HG03039 (cell line): ENCODE data around the gene GSK3B.
"Not testable (repeated sequence)": the region's sequence is repeated elsewhere in the genome, so short reads cannot be mapped to it uniquely, and the experiment has no call there.

ENCODE experiments used
- ATAC-seq: cut with Tn5 transposase; IDR thresholded peaks from one replicate; pipeline ENCODE4 v1.9.1; 2021; ENCODE audit warnings: mild to moderate bottlenecking, moderate library complexity; ENCODE audit not compliant: unreplicated experiment

GSK3B gene

GRCh38 chr3:119891944-119892721 is 202.1 kb downstream of the GSK3B start:
- ATAC-seq, result no peak

- not testable (repeated sequence) for ATAC-seq
Observed at GRCh38 chr3:119888681-119889080, 205.6 kb downstream of the GSK3B start.

- no peak for ATAC-seq
Observed at GRCh38 chr3:119885746-119886530, 208.3 kb downstream of the GSK3B start.

- ATAC-seq, result no peak
Observed at GRCh38 chr3:119884161-119884557, 210.1 kb downstream of the GSK3B start.

- ATAC-seq, result no peak
Observed at GRCh38 chr3:119883461-119884160, 210.6 kb downstream of the GSK3B start.

- no peak for ATAC-seq
Observed at GRCh38 chr3:119880966-119881365, 213.3 kb downstream of the GSK3B start.

GRCh38 chr3:119873646-119874045 is 220.6 kb downstream of the GSK3B start:
- no peak for ATAC-seq

- no peak for ATAC-seq
Observed at GRCh38 chr3:119872773-119873172, 221.5 kb downstream of the GSK3B start.

GRCh38 chr3:119871571-119871970 is 222.7 kb downstream of the GSK3B start:
- ATAC-seq, result no peak

- ATAC-seq, result no peak
Observed at GRCh38 chr3:119870512-119870911, 223.7 kb downstream of the GSK3B start.

- no peak for ATAC-seq
Observed at GRCh38 chr3:119864476-119864875, 229.8 kb downstream of the GSK3B start.

GRCh38 chr3:119862616-119863015 is 231.6 kb downstream of the GSK3B start:
- ATAC-seq, result no peak

- ATAC-seq, result no peak
Observed at GRCh38 chr3:119861681-119862080, 232.6 kb downstream of the GSK3B start.

- ATAC-seq, result no peak
Observed at GRCh38 chr3:119859728-119860127, 234.5 kb downstream of the GSK3B start.

GRCh38 chr3:119858957-119859356 is 235.3 kb downstream of the GSK3B start:
- ATAC-seq, result no peak

- ATAC-seq, result no peak
Observed at GRCh38 chr3:119856695-119857094, 237.6 kb downstream of the GSK3B start.

GRCh38 chr3:119849126-119849525 is 245.1 kb downstream of the GSK3B start:
- no peak for ATAC-seq

GRCh38 chr3:119841808-119842471 is 252.3 kb downstream of the GSK3B start:
- no peak for ATAC-seq

- ATAC-seq, result no peak
Observed at GRCh38 chr3:119835556-119835955, 258.7 kb downstream of the GSK3B start.

GRCh38 chr3:119834754-119835370 is 259.4 kb downstream of the GSK3B start:
- ATAC-seq, result no peak

GRCh38 chr3:119831941-119832371 is 262.3 kb downstream of the GSK3B start:
- ATAC-seq, result no peak
